ENCODE results near the gene OR2L13. TPM values are rescaled to one million over a fixed set of nuclear protein-coding genes. Genes with fewer than 3 reads are reported as not detected.

Gene OR2L13
- total RNA-seq, 2 experiments from 2014 or later: not detected

GRCh38 chr1:248098529-248098928 lies 3.5 kb downstream of the OR2L13 start:
- Histone ChIP-seq H3K79me2 (ENCODE audit: insufficient read depth, low read depth, low read length) (no peaks in the 10 kb centered on the region), H3K9me3 (ENCODE audit: low read length) (no peaks in the 10 kb centered on the region), H4K20me1 (ENCODE audit: insufficient read depth, low read length) (no peaks in the 10 kb centered on the region), H3K4me1 (ENCODE audit: insufficient read depth, low read length, poor library complexity, severe bottlenecking) (no peaks in the 10 kb centered on the region), H3K4me2 (ENCODE audit: low read length) (no peak overlapping the region), H3K27ac (ENCODE audit: low read depth, low read length, poor library complexity, severe bottlenecking) (no peak overlapping the region), H3K36me3 (ENCODE audit: insufficient read depth, low read length) (no peaks in the 10 kb centered on the region), H3K4me3 (ENCODE audit: low read depth, low read length, poor library complexity, severe bottlenecking) (no peak overlapping the region), H2AFZ (ENCODE audit: low read length) (no peak overlapping the region), H3K9me2 (ENCODE audit: insufficient read depth, low read length) (no peaks in the 10 kb centered on the region)
- CTCF ChIA-PET (ENCODE audit: unreplicated experiment): no interaction called here
- no peak for DNase-seq (ENCODE audit: low spot score)
- no TSS peak for BruUV-seq (replicated peaks)
- TF ChIP-seq CTCF (conservative IDR thresholded peaks at IDR 0.05; ENCODE audit: low read length) (no peak), EZH2phosphoT487 (IDR thresholded peaks at IDR 0.05; ENCODE audit: borderline replicate concordance, low read depth, low read length) (no peak)
- POLR2A ChIA-PET: no interaction called here
- intact Hi-C loops (cut with micrococcal nuclease; ENCODE audit: unreplicated experiment): no loop called here

GRCh38 chr1:248102847-248103246 lies 7.9 kb downstream of the OR2L13 start:
- no peak for TF ChIP-seq EZH2phosphoT487 (IDR thresholded peaks at IDR 0.05; ENCODE audit: borderline replicate concordance, low read depth, low read length)
- CTCF ChIA-PET (ENCODE audit: unreplicated experiment): no interaction called here
- no TSS peak for BruUV-seq (replicated peaks)

GRCh38 chr1:248111157-248111556 lies 16.2 kb downstream of the OR2L13 start:
- no peaks in the 10 kb centered on the region for H3K36me3 ChIP-seq (ENCODE audit: insufficient read depth, low read length)
- H3K9me3 ChIP-seq (ENCODE audit: low read length): 0 out of 2 replicates have a peak, but pooled peaks cover 5% of the 10 kb centered on the region
- no peaks in the 10 kb centered on the region for H3K9me2 ChIP-seq (ENCODE audit: insufficient read depth, low read length)
- ChIA-PET POLR2A (interaction anchor here (0.8 kb wide), 1 partner anchor 68 kb away, joined by 4 read pairs; no protein-coding TSS in a partner anchor), CTCF (ENCODE audit: unreplicated experiment) (no interaction called here)
- no peak for TF ChIP-seq CTCF (conservative IDR thresholded peaks at IDR 0.05; ENCODE audit: low read length)
- no peak for TF ChIP-seq EZH2phosphoT487 (IDR thresholded peaks at IDR 0.05; ENCODE audit: borderline replicate concordance, low read depth, low read length)
- no peaks in the 10 kb centered on the region for H4K20me1 ChIP-seq (ENCODE audit: insufficient read depth, low read length)
- no peaks in the 10 kb centered on the region for H3K4me1 ChIP-seq (ENCODE audit: insufficient read depth, low read length, poor library complexity, severe bottlenecking)
- H3K4me3 ChIP-seq (ENCODE audit: low read depth, low read length, poor library complexity, severe bottlenecking): no peak overlapping the region
- intact Hi-C loops (cut with micrococcal nuclease; ENCODE audit: unreplicated experiment): no loop called here
- H3K4me2 ChIP-seq (ENCODE audit: low read length): no peak overlapping the region
- no peaks in the 10 kb centered on the region for H3K79me2 ChIP-seq (ENCODE audit: insufficient read depth, low read depth, low read length)
- no TSS peak for BruUV-seq (replicated peaks)
- H3K27ac ChIP-seq (ENCODE audit: low read depth, low read length, poor library complexity, severe bottlenecking): no peak overlapping the region
- H2AFZ ChIP-seq (ENCODE audit: low read length): no peak overlapping the region
- no peak for DNase-seq (ENCODE audit: low spot score)

More at GRCh38 chr1:248102847-248103246, 7.9 kb downstream of the OR2L13 start:
- Histone ChIP-seq H3K27ac (ENCODE audit: low read depth, low read length, poor library complexity, severe bottlenecking) (no peak overlapping the region), H3K4me1 (ENCODE audit: insufficient read depth, low read length, poor library complexity, severe bottlenecking) (no peaks in the 10 kb centered on the region), H4K20me1 (ENCODE audit: insufficient read depth, low read length) (no peaks in the 10 kb centered on the region), H2AFZ (ENCODE audit: low read length) (no peak overlapping the region), H3K9me3 (ENCODE audit: low read length) (no peaks in the 10 kb centered on the region), H3K4me2 (ENCODE audit: low read length) (no peak overlapping the region), H3K4me3 (ENCODE audit: low read depth, low read length, poor library complexity, severe bottlenecking) (no peak overlapping the region), H3K79me2 (ENCODE audit: insufficient read depth, low read depth, low read length) (no peaks in the 10 kb centered on the region), H3K9me2 (ENCODE audit: insufficient read depth, low read length) (no peaks in the 10 kb centered on the region), H3K36me3 (ENCODE audit: insufficient read depth, low read length) (no peaks in the 10 kb centered on the region)
- DNase-seq (ENCODE audit: low spot score): no peak
- POLR2A ChIA-PET: no interaction called here
- intact Hi-C loops (cut with micrococcal nuclease; ENCODE audit: unreplicated experiment): no loop called here

Data from OCI-LY7 (cell line).